Measurements from ENCODE around the gene PNKD.

Gene PNKD, protein sequence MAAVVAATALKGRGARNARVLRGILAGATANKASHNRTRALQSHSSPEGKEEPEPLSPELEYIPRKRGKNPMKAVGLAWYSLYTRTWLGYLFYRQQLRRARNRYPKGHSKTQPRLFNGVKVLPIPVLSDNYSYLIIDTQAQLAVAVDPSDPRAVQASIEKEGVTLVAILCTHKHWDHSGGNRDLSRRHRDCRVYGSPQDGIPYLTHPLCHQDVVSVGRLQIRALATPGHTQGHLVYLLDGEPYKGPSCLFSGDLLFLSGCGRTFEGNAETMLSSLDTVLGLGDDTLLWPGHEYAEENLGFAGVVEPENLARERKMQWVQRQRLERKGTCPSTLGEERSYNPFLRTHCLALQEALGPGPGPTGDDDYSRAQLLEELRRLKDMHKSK

DNA sequence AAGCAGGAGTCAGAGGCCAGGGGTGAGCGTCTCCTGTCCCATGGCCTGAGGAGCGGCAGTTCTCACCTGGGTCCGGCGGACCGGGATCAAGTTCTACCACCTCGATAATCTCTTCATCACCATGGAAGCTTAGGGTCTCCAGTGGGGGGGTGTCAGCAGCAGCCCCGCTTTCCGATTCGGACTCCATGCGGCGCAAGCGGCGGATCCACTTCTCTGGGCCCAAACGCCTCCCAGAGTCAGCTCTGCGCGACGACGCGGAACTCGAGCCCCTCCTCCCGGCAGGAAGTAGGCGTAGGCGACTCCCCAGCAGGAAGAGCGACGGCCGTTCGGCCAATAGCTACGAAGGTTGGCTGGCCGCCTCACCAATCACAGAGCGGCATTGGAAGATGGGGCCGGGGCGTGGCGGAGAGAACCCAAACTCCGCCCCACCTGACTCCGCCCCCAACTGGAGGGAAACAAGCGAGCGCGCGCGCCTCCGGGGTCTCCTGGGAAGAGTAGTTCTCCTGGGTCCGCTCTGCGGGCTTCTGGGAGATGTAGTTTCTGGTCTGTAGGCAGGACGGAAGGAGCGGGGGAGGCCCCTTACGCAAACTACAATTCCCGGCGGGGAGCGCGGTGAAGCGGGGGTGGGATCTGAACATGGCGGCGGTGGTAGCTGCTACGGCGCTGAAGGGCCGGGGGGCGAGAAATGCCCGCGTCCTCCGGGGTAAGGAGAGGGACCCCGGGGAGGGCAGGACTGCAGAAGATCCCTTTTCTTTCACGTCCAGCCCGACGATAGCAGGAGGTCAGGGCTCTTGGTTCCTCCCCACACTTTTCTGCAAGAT, at the start of gene PNKD, which contains the start of gene AAMP:
Gene PNKD, plus strand, starts transcription at position 620 of the 821 bp plus-strand sequence. Its CDS starts 17 bp downstream, at position 637.
Gene AAMP, minus strand, starts transcription at position 238 of the 821 bp plus-strand sequence. Its CDS starts 51 bp downstream, at position 187.
- H3K9me3 ChIP-seq (ENCODE audit: low read length), result no peaks in the 10 kb centered on the region
- H3K9ac ChIP-seq (ENCODE audit: low read length), result peak within 1 kb of the TSS; percentile 87
- peak within 1 kb of the TSS; percentile 80 for H3K4me2 ChIP-seq (ENCODE audit: low read length)
- H3K4me3 ChIP-seq (ENCODE audit: low read depth, low read length, poor library complexity, severe bottlenecking), result peak within 1 kb of the TSS; percentile 87
- H3K27me3 ChIP-seq (ENCODE audit: insufficient read depth, low read length), result no peaks in the 10 kb centered on the region
- H3K4me1 ChIP-seq (ENCODE audit: insufficient read depth, low read length, severe bottlenecking), result peaks cover 30% of the 10 kb centered on the region
- H2AFZ ChIP-seq (ENCODE audit: low read length), result no peak within 1 kb of the TSS
- H3K36me3 ChIP-seq (ENCODE audit: insufficient read depth, low read length), result peaks cover 43% of the 10 kb centered on the region
- no peak for TF ChIP-seq EZH2 (IDR thresholded peaks at IDR 0.05; ENCODE audit: borderline replicate concordance, low read length)
- TF ChIP-seq, protein P1, sequence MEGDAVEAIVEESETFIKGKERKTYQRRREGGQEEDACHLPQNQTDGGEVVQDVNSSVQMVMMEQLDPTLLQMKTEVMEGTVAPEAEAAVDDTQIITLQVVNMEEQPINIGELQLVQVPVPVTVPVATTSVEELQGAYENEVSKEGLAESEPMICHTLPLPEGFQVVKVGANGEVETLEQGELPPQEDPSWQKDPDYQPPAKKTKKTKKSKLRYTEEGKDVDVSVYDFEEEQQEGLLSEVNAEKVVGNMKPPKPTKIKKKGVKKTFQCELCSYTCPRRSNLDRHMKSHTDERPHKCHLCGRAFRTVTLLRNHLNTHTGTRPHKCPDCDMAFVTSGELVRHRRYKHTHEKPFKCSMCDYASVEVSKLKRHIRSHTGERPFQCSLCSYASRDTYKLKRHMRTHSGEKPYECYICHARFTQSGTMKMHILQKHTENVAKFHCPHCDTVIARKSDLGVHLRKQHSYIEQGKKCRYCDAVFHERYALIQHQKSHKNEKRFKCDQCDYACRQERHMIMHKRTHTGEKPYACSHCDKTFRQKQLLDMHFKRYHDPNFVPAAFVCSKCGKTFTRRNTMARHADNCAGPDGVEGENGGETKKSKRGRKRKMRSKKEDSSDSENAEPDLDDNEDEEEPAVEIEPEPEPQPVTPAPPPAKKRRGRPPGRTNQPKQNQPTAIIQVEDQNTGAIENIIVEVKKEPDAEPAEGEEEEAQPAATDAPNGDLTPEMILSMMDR (IDR thresholded peaks at IDR 0.05; ENCODE audit: low read length), result no peak
- H4K20me1 ChIP-seq (ENCODE audit: insufficient read depth, low read length), result no peaks in the 10 kb centered on the region
- 0 out of 2 replicates have a peak, but pooled peaks cover 2% of the 10 kb centered on the region for H3K79me2 ChIP-seq (ENCODE audit: insufficient read depth, low read length)
- H3F3A ChIP-seq (ENCODE audit: insufficient read depth, low read length), result no peaks in the 10 kb centered on the region
- peak within 1 kb of the TSS; percentile 17 for H3K27ac ChIP-seq (ENCODE audit: low read depth, low read length, poor library complexity, severe bottlenecking)
- no peaks in the 10 kb centered on the region for H3K9me2 ChIP-seq (ENCODE audit: low read depth, low read length)

DNA sequence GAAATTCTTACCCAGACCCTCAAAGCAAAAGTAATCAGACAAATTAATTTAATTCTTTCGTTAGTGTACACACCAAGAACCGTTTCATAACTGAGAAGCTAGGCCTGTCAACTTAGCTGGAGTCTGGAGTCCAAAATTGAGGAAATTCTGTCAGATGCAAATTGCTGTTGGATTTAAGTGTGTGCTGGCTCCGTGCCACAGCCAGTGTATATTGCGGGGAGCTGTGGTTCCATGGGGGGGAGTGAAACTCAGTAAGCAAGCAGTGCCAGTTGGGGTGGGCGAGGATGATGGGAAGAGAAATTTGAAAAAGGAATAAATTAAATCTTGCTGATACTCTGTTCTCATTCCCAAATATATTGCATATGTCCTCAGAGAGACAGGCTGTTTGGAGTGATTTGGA, 49.3 kb upstream of the PNKD start:
- Histone ChIP-seq H3K9me3 (ENCODE audit: low read length) (no peaks in the 10 kb centered on the region), H3K79me2 (ENCODE audit: insufficient read depth, low read length) (peaks cover 80% of the 10 kb centered on the region), H3K36me3 (ENCODE audit: insufficient read depth, low read length) (peaks cover 60% of the 10 kb centered on the region), H3K9ac (ENCODE audit: low read length) (no peak overlapping the region; the same call in 1 of the 2 replicates), H3K4me3 (ENCODE audit: low read depth, low read length, poor library complexity, severe bottlenecking) (no peak overlapping the region), H3K4me2 (ENCODE audit: low read length) (peak overlapping the region; percentile 78; the same call in 1 of the 2 replicates), H3K9me2 (ENCODE audit: low read depth, low read length) (no peaks in the 10 kb centered on the region), H3F3A (ENCODE audit: insufficient read depth, low read length) (no peaks in the 10 kb centered on the region), H4K20me1 (ENCODE audit: insufficient read depth, low read length) (peaks cover 6% of the 10 kb centered on the region; the same call in 1 of the 2 replicates), H3K4me1 (ENCODE audit: insufficient read depth, low read length, severe bottlenecking) (peaks cover 52% of the 10 kb centered on the region), H3K27me3 (ENCODE audit: insufficient read depth, low read length) (no peaks in the 10 kb centered on the region), H3K27ac (ENCODE audit: low read depth, low read length, poor library complexity, severe bottlenecking) (peak overlapping the region; percentile 77), H2AFZ (ENCODE audit: low read length) (no peak overlapping the region)
- TF ChIP-seq, protein P1 (IDR thresholded peaks at IDR 0.05; ENCODE audit: low read length), result no peak
- no peak for TF ChIP-seq EZH2 (IDR thresholded peaks at IDR 0.05; ENCODE audit: borderline replicate concordance, low read length)

DNA sequence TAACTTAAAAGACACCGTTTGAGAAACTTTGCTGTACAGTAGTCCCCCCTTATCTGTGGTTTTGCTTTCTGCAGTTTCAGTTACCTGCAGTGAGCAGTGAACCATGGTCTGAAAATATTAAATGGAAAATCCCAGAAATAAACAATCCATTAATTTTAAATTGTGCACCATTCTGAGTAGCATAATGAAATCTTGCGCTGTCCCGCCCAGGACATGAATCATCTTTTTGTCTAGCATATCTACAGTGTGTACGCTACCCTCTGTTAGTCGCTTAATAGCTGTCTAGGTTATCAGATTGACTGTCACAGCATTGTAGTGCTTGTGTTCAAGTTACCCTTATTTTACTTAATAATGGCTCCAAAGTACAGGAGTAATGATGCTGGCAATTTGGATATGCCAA, 47.3 kb upstream of the PNKD start:
- no peak overlapping the region for H3K4me2 ChIP-seq (ENCODE audit: low read length)
- no peaks in the 10 kb centered on the region for H3K27me3 ChIP-seq (ENCODE audit: insufficient read depth, low read length)
- TF ChIP-seq, protein P1 (IDR thresholded peaks at IDR 0.05; ENCODE audit: low read length), result no peak
- no peak for TF ChIP-seq EZH2 (IDR thresholded peaks at IDR 0.05; ENCODE audit: borderline replicate concordance, low read length)
- peaks cover 45% of the 10 kb centered on the region for H3K4me1 ChIP-seq (ENCODE audit: insufficient read depth, low read length, severe bottlenecking)
- H3K27ac ChIP-seq (ENCODE audit: low read depth, low read length, poor library complexity, severe bottlenecking), result no peak overlapping the region
- H3F3A ChIP-seq (ENCODE audit: insufficient read depth, low read length), result no peaks in the 10 kb centered on the region
- H3K9ac ChIP-seq (ENCODE audit: low read length), result no peak overlapping the region
- no peaks in the 10 kb centered on the region for H3K9me2 ChIP-seq (ENCODE audit: low read depth, low read length)
- no peak overlapping the region for H3K4me3 ChIP-seq (ENCODE audit: low read depth, low read length, poor library complexity, severe bottlenecking)
- H2AFZ ChIP-seq (ENCODE audit: low read length), result no peak overlapping the region
- no peaks in the 10 kb centered on the region for H3K9me3 ChIP-seq (ENCODE audit: low read length)
- H3K79me2 ChIP-seq (ENCODE audit: insufficient read depth, low read length), result peaks cover 73% of the 10 kb centered on the region
- peaks cover 81% of the 10 kb centered on the region for H3K36me3 ChIP-seq (ENCODE audit: insufficient read depth, low read length)
- peaks cover 6% of the 10 kb centered on the region; the same call in 1 of the 2 replicates for H4K20me1 ChIP-seq (ENCODE audit: insufficient read depth, low read length)
